PC-9 (cell line): ENCODE measurements around the gene CELA3B.

Experiments used
- EZH2 ChIP-seq: fragments of 200-600 bp; sonication (generic); IDR thresholded peaks from 2 replicates; pipeline ENCODE4 v1.8.0; 2017; ENCODE audit warnings: antibody characterized with exemption, low read depth
- TF ChIP-seq, protein P1 (sequence below): fragments of 200-600 bp; sonication (generic); conservative IDR thresholded peaks from 2 replicates; pipeline ENCODE4 v1.6.1; 2017; ENCODE audit warnings: mixed run types, antibody characterized with exemption, mild to moderate bottlenecking, moderate library complexity

DNA sequence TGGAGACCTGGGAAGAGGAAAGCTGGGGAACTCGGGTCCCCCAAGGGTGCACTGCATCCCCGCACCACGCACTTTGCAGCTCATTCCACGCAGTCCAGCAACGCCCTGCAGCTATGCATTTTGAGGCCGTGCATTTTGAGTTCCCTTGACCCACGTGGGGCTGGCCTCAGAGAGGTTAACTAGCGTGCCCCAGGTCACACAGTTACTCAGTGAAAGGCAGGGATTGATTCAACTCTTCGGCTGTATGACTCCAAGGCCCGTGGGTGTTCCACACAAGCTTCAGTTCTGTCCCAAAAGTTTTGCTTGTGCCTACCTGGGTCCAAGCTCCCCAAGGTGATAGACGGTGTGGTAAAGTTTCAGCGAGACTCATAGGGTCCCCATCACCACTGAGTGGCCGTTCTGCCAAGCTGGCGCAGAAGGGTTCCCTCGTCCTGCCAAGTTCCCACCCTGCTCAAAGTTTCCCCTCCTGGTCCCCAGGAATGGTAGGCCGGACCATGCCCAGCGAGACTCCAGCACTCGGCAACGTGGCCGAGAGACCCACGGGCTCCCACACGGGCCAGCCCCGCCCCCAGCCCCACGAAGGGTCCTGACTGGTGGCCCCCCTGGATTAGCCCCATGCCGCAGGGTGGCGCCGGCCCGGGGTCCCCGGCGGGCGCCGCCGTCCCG lies 40.3 kb upstream of the CELA3B start:
- TF ChIP-seq, protein P1, sequence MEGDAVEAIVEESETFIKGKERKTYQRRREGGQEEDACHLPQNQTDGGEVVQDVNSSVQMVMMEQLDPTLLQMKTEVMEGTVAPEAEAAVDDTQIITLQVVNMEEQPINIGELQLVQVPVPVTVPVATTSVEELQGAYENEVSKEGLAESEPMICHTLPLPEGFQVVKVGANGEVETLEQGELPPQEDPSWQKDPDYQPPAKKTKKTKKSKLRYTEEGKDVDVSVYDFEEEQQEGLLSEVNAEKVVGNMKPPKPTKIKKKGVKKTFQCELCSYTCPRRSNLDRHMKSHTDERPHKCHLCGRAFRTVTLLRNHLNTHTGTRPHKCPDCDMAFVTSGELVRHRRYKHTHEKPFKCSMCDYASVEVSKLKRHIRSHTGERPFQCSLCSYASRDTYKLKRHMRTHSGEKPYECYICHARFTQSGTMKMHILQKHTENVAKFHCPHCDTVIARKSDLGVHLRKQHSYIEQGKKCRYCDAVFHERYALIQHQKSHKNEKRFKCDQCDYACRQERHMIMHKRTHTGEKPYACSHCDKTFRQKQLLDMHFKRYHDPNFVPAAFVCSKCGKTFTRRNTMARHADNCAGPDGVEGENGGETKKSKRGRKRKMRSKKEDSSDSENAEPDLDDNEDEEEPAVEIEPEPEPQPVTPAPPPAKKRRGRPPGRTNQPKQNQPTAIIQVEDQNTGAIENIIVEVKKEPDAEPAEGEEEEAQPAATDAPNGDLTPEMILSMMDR = no peak
- no peak for TF ChIP-seq EZH2
